WTC11 (cell line): Measurements from ENCODE around the gene HIPK2. TPM values are rescaled to one million over a fixed set of nuclear protein-coding genes. Genes with fewer than 3 reads are reported as not detected.

Source experiments
- ATAC-seq: fragments of 200-7000 bp; cut with Tn5 transposase; 2 replicates; pipeline ENCODE4 v1.10.0; 2021; ENCODE audit warnings: mild to moderate bottlenecking, moderate library complexity
- CTCF ChIA-PET: fragments of 300-600 bp; sonication (Branson Sonifier 250); formaldehyde crosslinking; loops from one replicate; lab custom pipeline; 2021; ENCODE audit warnings: antibody characterized with exemption; lab: Charles Lee
- POLR2A ChIA-PET: fragments of 350-600 bp; sonication (Branson Sonifier 250); formaldehyde crosslinking; loops from one replicate; lab custom pipeline; 2021; ENCODE audit warnings: antibody characterized with exemption; lab: Charles Lee
- DNase-seq: peaks from one replicate; pipeline ENCODE4 v3.0.0; 2021; ENCODE audit warnings: low spot score
- H3K27ac Mint-ChIP-seq: 2 replicates; pipeline ENCODE4 v1.8.0; 2021; ENCODE audit warnings: mixed read lengths
- H3K27me3 Mint-ChIP-seq: 2 replicates; pipeline ENCODE4 v1.8.0; 2021; ENCODE audit warnings: low read depth, mild to moderate bottlenecking, moderate library complexity, mixed read lengths
- H3K36me3 Mint-ChIP-seq: 2 replicates; pipeline ENCODE4 v1.8.0; 2021; ENCODE audit warnings: mixed read lengths
- H3K4me1 Mint-ChIP-seq: 2 replicates; pipeline ENCODE4 v1.8.0; 2022; ENCODE audit warnings: mixed read lengths
- H3K4me3 Mint-ChIP-seq: 2 replicates; pipeline ENCODE4 v1.8.0; 2021; ENCODE audit warnings: mild to moderate bottlenecking, moderate library complexity, mixed read lengths
- H3K9me3 Mint-ChIP-seq: 2 replicates; pipeline ENCODE4 v1.8.0; 2021; ENCODE audit warnings: mixed read lengths
- CREM ChIP-seq: sonication (generic); formaldehyde crosslinking; IDR thresholded peaks from 2 replicates; pipeline ENCODE4 v1.8.1; 2022; ENCODE audit warnings: mild to moderate bottlenecking, missing genetic modification reagents, moderate library complexity
- ELF4 ChIP-seq: sonication (generic); formaldehyde crosslinking; IDR thresholded peaks from 2 replicates; pipeline ENCODE4 v1.8.1; 2022; ENCODE audit warnings: low read depth, mild to moderate bottlenecking, moderate library complexity, missing genetic modification reagents
- ERG ChIP-seq: fragments of 250-450 bp; sonication (Bioruptor Pico); IDR thresholded peaks from 2 replicates; pipeline ENCODE4 v1.8.0; 2021; ENCODE audit warnings: mild to moderate bottlenecking
- ESRRA ChIP-seq: sonication (generic); formaldehyde crosslinking; IDR thresholded peaks from 2 replicates; pipeline ENCODE4 v1.8.1; 2022; ENCODE audit warnings: mild to moderate bottlenecking, missing genetic modification reagents, borderline replicate concordance
- FOXJ3 ChIP-seq: sonication (generic); formaldehyde crosslinking; IDR thresholded peaks from 2 replicates; pipeline ENCODE4 v1.9.0; 2021; ENCODE audit warnings: missing genetic modification reagents, mild to moderate bottlenecking, borderline replicate concordance
- FOXP4 ChIP-seq: sonication (generic); formaldehyde crosslinking; IDR thresholded peaks from 2 replicates; pipeline ENCODE4 v1.8.0; 2022; ENCODE audit warnings: mild to moderate bottlenecking, missing genetic modification reagents
- IRF1 ChIP-seq: sonication (generic); formaldehyde crosslinking; IDR thresholded peaks from 2 replicates; pipeline ENCODE4 v1.8.0; 2023; ENCODE audit warnings: missing genetic modification reagents
- JAZF1 ChIP-seq: fragments of 250-450 bp; sonication (Bioruptor Pico); IDR thresholded peaks from 2 replicates; pipeline ENCODE4 v1.9.0; 2021; ENCODE audit warnings: moderate library complexity, mild to moderate bottlenecking, inconsistent platforms
- JUN ChIP-seq: sonication (generic); formaldehyde crosslinking; IDR thresholded peaks from 2 replicates; pipeline ENCODE4 v1.8.0; 2023; ENCODE audit warnings: mild to moderate bottlenecking, missing genetic modification reagents
- NR3C1 ChIP-seq: sonication (generic); formaldehyde crosslinking; conservative IDR thresholded peaks from 2 replicates; pipeline ENCODE4 v1.8.1; 2023; ENCODE audit warnings: low read depth, mild to moderate bottlenecking, missing genetic modification reagents
- SP1 ChIP-seq: sonication (generic); formaldehyde crosslinking; conservative IDR thresholded peaks from 2 replicates; pipeline ENCODE4 v1.8.1; 2022; ENCODE audit warnings: missing genetic modification reagents
- TEAD1 ChIP-seq: sonication (generic); formaldehyde crosslinking; IDR thresholded peaks from 2 replicates; pipeline ENCODE4 v1.8.0; 2022; ENCODE audit warnings: mild to moderate bottlenecking, missing genetic modification reagents
- ZBTB21 ChIP-seq: sonication (generic); formaldehyde crosslinking; IDR thresholded peaks from 2 replicates; pipeline ENCODE4 v1.8.1; 2023; ENCODE audit warnings: mild to moderate bottlenecking, missing genetic modification reagents, borderline replicate concordance
- ZBTB43 ChIP-seq: sonication (generic); formaldehyde crosslinking; IDR thresholded peaks from 2 replicates; pipeline ENCODE4 v1.8.1; 2023; ENCODE audit warnings: mild to moderate bottlenecking, missing genetic modification reagents
- ZNF121 ChIP-seq: sonication (generic); formaldehyde crosslinking; IDR thresholded peaks from 2 replicates; pipeline ENCODE4 v1.8.0; 2023; ENCODE audit warnings: missing genetic modification reagents
- ZNF232 ChIP-seq: sonication (generic); formaldehyde crosslinking; IDR thresholded peaks from 2 replicates; pipeline ENCODE4 v1.8.0; 2022; ENCODE audit warnings: mild to moderate bottlenecking, missing genetic modification reagents
- ZNF317 ChIP-seq: sonication (generic); formaldehyde crosslinking; IDR thresholded peaks from 2 replicates; pipeline ENCODE4 v1.8.1; 2023; ENCODE audit warnings: low read depth, mild to moderate bottlenecking, moderate library complexity, missing genetic modification reagents, borderline replicate concordance
- ZNF423 ChIP-seq: fragments of 250-450 bp; sonication (Bioruptor Pico); IDR thresholded peaks from 2 replicates; pipeline ENCODE4 v2.1.2; 2022; ENCODE audit warnings: mild to moderate bottlenecking, moderate library complexity
- total RNA-seq: library from RNA; stranded (reverse); gene quantifications from 3 replicates; pipeline ENCODE4 v1.2.3, GENCODE V29; 2021
- TF ChIP-seq, protein P1 (sequence below): sonication (generic); formaldehyde crosslinking; IDR thresholded peaks from 2 replicates; pipeline ENCODE4 v1.8.0; 2022; ENCODE audit warnings: mild to moderate bottlenecking, missing genetic modification reagents
- TF ChIP-seq, protein P2 (sequence below): sonication (generic); formaldehyde crosslinking; IDR thresholded peaks from 2 replicates; pipeline ENCODE4 v1.8.0; 2023; ENCODE audit warnings: missing genetic modification reagents, mild to moderate bottlenecking, borderline replicate concordance
- TF ChIP-seq, protein P3 (sequence below): sonication (generic); formaldehyde crosslinking; IDR thresholded peaks from 2 replicates; pipeline ENCODE4 v1.8.1; 2022; ENCODE audit warnings: missing genetic modification reagents, borderline replicate concordance
- TF ChIP-seq, protein P4 (sequence below): fragments of 250-450 bp; sonication (Bioruptor Pico); IDR thresholded peaks from 2 replicates; pipeline ENCODE4 v1.9.0; 2021; ENCODE audit warnings: moderate library complexity, mild to moderate bottlenecking, inconsistent platforms, borderline replicate concordance

Gene HIPK2
- total RNA-seq, 1 experiment from 2014 or later, result 25.3 TPM

DNA sequence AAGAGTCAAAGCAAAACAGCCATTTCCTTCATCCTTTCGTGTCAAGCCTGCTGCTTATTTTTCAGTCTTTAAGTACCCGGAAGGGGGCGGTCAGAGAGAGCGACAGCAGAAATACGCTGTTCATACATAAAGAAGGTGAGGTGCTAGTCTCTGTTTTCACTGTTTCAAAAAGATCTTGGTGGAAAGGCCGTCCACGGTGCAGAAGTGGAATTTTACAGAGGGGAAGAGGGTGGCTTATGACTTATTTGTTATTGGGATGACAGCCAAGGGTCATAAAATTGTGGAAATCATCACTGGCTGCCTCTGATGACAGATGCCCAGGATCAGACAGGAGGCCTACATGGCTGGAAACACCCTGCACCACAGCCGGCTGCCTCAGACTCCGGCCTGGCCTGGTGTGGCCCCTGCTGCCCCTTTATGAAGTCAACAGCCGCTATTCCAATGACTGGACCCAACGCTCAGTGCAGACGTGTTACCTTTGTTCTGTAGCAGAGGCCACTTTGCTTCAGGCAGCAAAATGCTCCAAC, 57.0 kb downstream of the HIPK2 start:
- Mint-ChIP-seq H3K27me3 (no peaks in the 10 kb centered on the region), H3K27ac (no peak overlapping the region), H3K36me3 (peaks cover 13% of the 10 kb centered on the region), H3K4me1 (peaks cover 10% of the 10 kb centered on the region), H3K4me3 (no peak overlapping the region), H3K9me3 (no peaks in the 10 kb centered on the region)
- ChIA-PET CTCF (interaction anchor here (1.1 kb wide), 1 partner anchor 19 kb away, joined by 4 read pairs; no protein-coding TSS in a partner anchor), POLR2A (no interaction called here)
- DNase-seq, result no peak
- ATAC-seq, result no peak
- TF ChIP-seq ZBTB21 (CRISPR knock-in tag) (no peak), CREM (no peak), JUN (CRISPR knock-in tag) (no peak), ESRRA (CRISPR knock-in tag) (no peak), ZNF232 (CRISPR knock-in tag) (no peak), TEAD1 (CRISPR knock-in tag) (no peak), JAZF1 (CRISPR knock-in tag) (no peak), ELF4 (CRISPR knock-in tag) (no peak), ZNF423 (CRISPR knock-in tag) (no peak), ZNF317 (CRISPR knock-in tag) (no peak)
- TF ChIP-seq, protein P1, sequence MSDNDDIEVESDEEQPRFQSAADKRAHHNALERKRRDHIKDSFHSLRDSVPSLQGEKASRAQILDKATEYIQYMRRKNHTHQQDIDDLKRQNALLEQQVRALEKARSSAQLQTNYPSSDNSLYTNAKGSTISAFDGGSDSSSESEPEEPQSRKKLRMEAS, result no peak
- TF ChIP-seq, protein P2, sequence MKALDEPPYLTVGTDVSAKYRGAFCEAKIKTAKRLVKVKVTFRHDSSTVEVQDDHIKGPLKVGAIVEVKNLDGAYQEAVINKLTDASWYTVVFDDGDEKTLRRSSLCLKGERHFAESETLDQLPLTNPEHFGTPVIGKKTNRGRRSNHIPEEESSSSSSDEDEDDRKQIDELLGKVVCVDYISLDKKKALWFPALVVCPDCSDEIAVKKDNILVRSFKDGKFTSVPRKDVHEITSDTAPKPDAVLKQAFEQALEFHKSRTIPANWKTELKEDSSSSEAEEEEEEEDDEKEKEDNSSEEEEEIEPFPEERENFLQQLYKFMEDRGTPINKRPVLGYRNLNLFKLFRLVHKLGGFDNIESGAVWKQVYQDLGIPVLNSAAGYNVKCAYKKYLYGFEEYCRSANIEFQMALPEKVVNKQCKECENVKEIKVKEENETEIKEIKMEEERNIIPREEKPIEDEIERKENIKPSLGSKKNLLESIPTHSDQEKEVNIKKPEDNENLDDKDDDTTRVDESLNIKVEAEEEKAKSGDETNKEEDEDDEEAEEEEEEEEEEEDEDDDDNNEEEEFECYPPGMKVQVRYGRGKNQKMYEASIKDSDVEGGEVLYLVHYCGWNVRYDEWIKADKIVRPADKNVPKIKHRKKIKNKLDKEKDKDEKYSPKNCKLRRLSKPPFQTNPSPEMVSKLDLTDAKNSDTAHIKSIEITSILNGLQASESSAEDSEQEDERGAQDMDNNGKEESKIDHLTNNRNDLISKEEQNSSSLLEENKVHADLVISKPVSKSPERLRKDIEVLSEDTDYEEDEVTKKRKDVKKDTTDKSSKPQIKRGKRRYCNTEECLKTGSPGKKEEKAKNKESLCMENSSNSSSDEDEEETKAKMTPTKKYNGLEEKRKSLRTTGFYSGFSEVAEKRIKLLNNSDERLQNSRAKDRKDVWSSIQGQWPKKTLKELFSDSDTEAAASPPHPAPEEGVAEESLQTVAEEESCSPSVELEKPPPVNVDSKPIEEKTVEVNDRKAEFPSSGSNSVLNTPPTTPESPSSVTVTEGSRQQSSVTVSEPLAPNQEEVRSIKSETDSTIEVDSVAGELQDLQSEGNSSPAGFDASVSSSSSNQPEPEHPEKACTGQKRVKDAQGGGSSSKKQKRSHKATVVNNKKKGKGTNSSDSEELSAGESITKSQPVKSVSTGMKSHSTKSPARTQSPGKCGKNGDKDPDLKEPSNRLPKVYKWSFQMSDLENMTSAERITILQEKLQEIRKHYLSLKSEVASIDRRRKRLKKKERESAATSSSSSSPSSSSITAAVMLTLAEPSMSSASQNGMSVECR (CRISPR knock-in tag), result no peak
- TF ChIP-seq, protein P3, sequence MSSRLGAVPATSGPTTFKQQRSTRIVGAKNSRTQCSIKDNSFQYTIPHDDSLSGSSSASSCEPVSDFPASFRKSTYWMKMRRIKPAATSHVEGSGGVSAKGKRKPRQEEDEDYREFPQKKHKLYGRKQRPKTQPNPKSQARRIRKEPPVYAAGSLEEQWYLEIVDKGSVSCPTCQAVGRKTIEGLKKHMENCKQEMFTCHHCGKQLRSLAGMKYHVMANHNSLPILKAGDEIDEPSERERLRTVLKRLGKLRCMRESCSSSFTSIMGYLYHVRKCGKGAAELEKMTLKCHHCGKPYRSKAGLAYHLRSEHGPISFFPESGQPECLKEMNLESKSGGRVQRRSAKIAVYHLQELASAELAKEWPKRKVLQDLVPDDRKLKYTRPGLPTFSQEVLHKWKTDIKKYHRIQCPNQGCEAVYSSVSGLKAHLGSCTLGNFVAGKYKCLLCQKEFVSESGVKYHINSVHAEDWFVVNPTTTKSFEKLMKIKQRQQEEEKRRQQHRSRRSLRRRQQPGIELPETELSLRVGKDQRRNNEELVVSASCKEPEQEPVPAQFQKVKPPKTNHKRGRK (CRISPR knock-in tag), result no peak
- TF ChIP-seq, all 79 proteins: peak for 0

- H3K36me3 Mint-ChIP-seq, result peaks cover 19% of the 10 kb centered on the region
- peaks cover 6% of the 10 kb centered on the region for H3K4me1 Mint-ChIP-seq
- DNase-seq (no peak), ATAC-seq (no peak)
- ChIA-PET CTCF (interaction anchor here (1.1 kb wide), 1 partner anchor 19 kb away, joined by 4 read pairs; no protein-coding TSS in a partner anchor), POLR2A (no interaction called here)
- no peak overlapping the region for H3K27ac Mint-ChIP-seq
- H3K9me3 Mint-ChIP-seq, result no peaks in the 10 kb centered on the region
- H3K27me3 Mint-ChIP-seq, result no peaks in the 10 kb centered on the region
- no peak overlapping the region for H3K4me3 Mint-ChIP-seq
- TF ChIP-seq ESRRA (CRISPR knock-in tag) (no peak), ZBTB21 (CRISPR knock-in tag) (no peak), NR3C1 (CRISPR knock-in tag) (no peak), ZBTB43 (CRISPR knock-in tag) (no peak), FOXP4 (no peak), ERG (CRISPR knock-in tag) (no peak), ZNF121 (no peak), IRF1 (CRISPR knock-in tag) (no peak), ZNF317 (CRISPR knock-in tag) (no peak), FOXJ3 (CRISPR knock-in tag) (no peak), ZNF423 (CRISPR knock-in tag) (no peak), JAZF1 (CRISPR knock-in tag) (no peak), SP1 (CRISPR knock-in tag) (no peak)
- TF ChIP-seq, protein P4, sequence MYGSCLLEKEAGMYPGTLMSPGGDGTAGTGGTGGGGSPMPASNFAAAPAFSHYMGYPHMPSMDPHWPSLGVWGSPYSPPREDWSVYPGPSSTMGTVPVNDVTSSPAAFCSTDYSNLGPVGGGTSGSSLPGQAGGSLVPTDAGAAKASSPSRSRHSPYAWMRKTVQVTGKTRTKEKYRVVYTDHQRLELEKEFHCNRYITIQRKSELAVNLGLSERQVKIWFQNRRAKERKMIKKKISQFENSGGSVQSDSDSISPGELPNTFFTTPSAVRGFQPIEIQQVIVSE, result no peak
These were observed 57.6 kb downstream of the HIPK2 start for GRCh38 chr7:139720186-139720585.
